Measurements from ENCODE around the gene LIX1. TPM values are rescaled to one million over a fixed set of nuclear protein-coding genes. Genes with fewer than 3 reads are reported as not detected.

LIX1 gene
- total RNA-seq, 1 donor from 2014 or later = 0.52 TPM

GRCh38 chr5:97131139-97131710, 11.2 kb downstream of the LIX1 start:
- H3K27me3 ChIP-seq (ENCODE audit: control insufficient read depth in 3 of 3, insufficient read depth in 3 of 3, low read length in 3 of 3) = no peaks in the 10 kb centered on the region
- no peak overlapping the region for H3K27ac ChIP-seq (ENCODE audit: low read depth, low read length)
- H3K9ac ChIP-seq (ENCODE audit: low read depth in 1 of 3, low read length in 3 of 3) = no peak overlapping the region
- peaks cover 0 to 3% (median 0%) of the 10 kb centered on the region in 3 donors for H3K4me1 ChIP-seq (ENCODE audit: control insufficient read depth in 3 of 3, insufficient read depth in 3 of 3, low read length in 3 of 3)
- no peaks in the 10 kb centered on the region for H3K36me3 ChIP-seq (ENCODE audit: control insufficient read depth in 3 of 3, insufficient read depth in 3 of 3, low read length in 3 of 3)
- no peak overlapping the region for H3K4me3 ChIP-seq (ENCODE audit: low read length in 3 of 3)
- H3K9me3 ChIP-seq (ENCODE audit: control insufficient read depth in 3 of 3, low read length in 3 of 3) = no peaks in the 10 kb centered on the region

- Histone ChIP-seq H3K9ac (ENCODE audit: low read depth in 1 of 3, low read length in 3 of 3) (no peak overlapping the region), H3K27ac (ENCODE audit: low read depth, low read length) (no peak overlapping the region), H3K4me3 (ENCODE audit: low read length in 3 of 3) (no peak overlapping the region), H3K9me3 (ENCODE audit: control insufficient read depth in 3 of 3, low read length in 3 of 3) (no peaks in the 10 kb centered on the region), H3K27me3 (ENCODE audit: control insufficient read depth in 3 of 3, insufficient read depth in 3 of 3, low read length in 3 of 3) (no peaks in the 10 kb centered on the region), H3K36me3 (ENCODE audit: control insufficient read depth in 3 of 3, insufficient read depth in 3 of 3, low read length in 3 of 3) (no peaks in the 10 kb centered on the region), H3K4me1 (ENCODE audit: control insufficient read depth in 3 of 3, insufficient read depth in 3 of 3, low read length in 3 of 3) (peaks cover 0 to 3% (median 0%) of the 10 kb centered on the region in 3 donors)
These were observed 14.7 kb downstream of the LIX1 start for GRCh38 chr5:97127727-97128126.

- no peaks in the 10 kb centered on the region for H3K36me3 ChIP-seq (ENCODE audit: control insufficient read depth in 3 of 3, insufficient read depth in 3 of 3, low read length in 3 of 3)
These were observed 17.2 kb downstream of the LIX1 start for GRCh38 chr5:97125125-97125683.

GRCh38 chr5:97124335-97124734, 18.1 kb downstream of the LIX1 start:
- no peak overlapping the region for H3K4me3 ChIP-seq (ENCODE audit: low read length in 3 of 3)
- H3K9me3 ChIP-seq (ENCODE audit: control insufficient read depth in 3 of 3, low read length in 3 of 3) = no peaks in the 10 kb centered on the region
- no peaks in the 10 kb centered on the region for H3K27me3 ChIP-seq (ENCODE audit: control insufficient read depth in 3 of 3, insufficient read depth in 3 of 3, low read length in 3 of 3)
- no peaks in the 10 kb centered on the region for H3K36me3 ChIP-seq (ENCODE audit: control insufficient read depth in 3 of 3, insufficient read depth in 3 of 3, low read length in 3 of 3)
- no peak overlapping the region for H3K9ac ChIP-seq (ENCODE audit: low read depth in 1 of 3, low read length in 3 of 3)
- peaks cover 0 to 3% (median 0%) of the 10 kb centered on the region in 3 donors for H3K4me1 ChIP-seq (ENCODE audit: control insufficient read depth in 3 of 3, insufficient read depth in 3 of 3, low read length in 3 of 3)
- no peak overlapping the region for H3K27ac ChIP-seq (ENCODE audit: low read depth, low read length)

More at GRCh38 chr5:97125125-97125683, 17.2 kb downstream of the LIX1 start:
- H3K9me3 ChIP-seq (ENCODE audit: control insufficient read depth in 3 of 3, low read length in 3 of 3) = no peaks in the 10 kb centered on the region
- no peak overlapping the region for H3K4me3 ChIP-seq (ENCODE audit: low read length in 3 of 3)
- no peak overlapping the region for H3K27ac ChIP-seq (ENCODE audit: low read depth, low read length)
- no peak overlapping the region for H3K9ac ChIP-seq (ENCODE audit: low read depth in 1 of 3, low read length in 3 of 3)
- H3K27me3 ChIP-seq (ENCODE audit: control insufficient read depth in 3 of 3, insufficient read depth in 3 of 3, low read length in 3 of 3) = no peaks in the 10 kb centered on the region
- peaks cover 0 to 3% (median 0%) of the 10 kb centered on the region in 3 donors for H3K4me1 ChIP-seq (ENCODE audit: control insufficient read depth in 3 of 3, insufficient read depth in 3 of 3, low read length in 3 of 3)

- Histone ChIP-seq H3K4me1 (ENCODE audit: control insufficient read depth in 3 of 3, insufficient read depth in 3 of 3, low read length in 3 of 3) (no peaks in the 10 kb centered on the region), H3K4me3 (ENCODE audit: low read length in 3 of 3) (no peak overlapping the region), H3K27ac (ENCODE audit: low read depth, low read length) (no peak overlapping the region), H3K27me3 (ENCODE audit: control insufficient read depth in 3 of 3, insufficient read depth in 3 of 3, low read length in 3 of 3) (no peaks in the 10 kb centered on the region), H3K36me3 (ENCODE audit: control insufficient read depth in 3 of 3, insufficient read depth in 3 of 3, low read length in 3 of 3) (no peaks in the 10 kb centered on the region), H3K9me3 (ENCODE audit: control insufficient read depth in 3 of 3, low read length in 3 of 3) (no peaks in the 10 kb centered on the region), H3K9ac (ENCODE audit: low read depth in 1 of 3, low read length in 3 of 3) (no peak overlapping the region)
These were observed 20.6 kb downstream of the LIX1 start for GRCh38 chr5:97121848-97122247.

GRCh38 chr5:97120195-97120594, 22.2 kb downstream of the LIX1 start:
- H3K36me3 ChIP-seq (ENCODE audit: control insufficient read depth in 3 of 3, insufficient read depth in 3 of 3, low read length in 3 of 3) = no peaks in the 10 kb centered on the region
- no peak overlapping the region for H3K27ac ChIP-seq (ENCODE audit: low read depth, low read length)
- H3K9ac ChIP-seq (ENCODE audit: low read depth in 1 of 3, low read length in 3 of 3) = no peak overlapping the region
- no peaks in the 10 kb centered on the region for H3K27me3 ChIP-seq (ENCODE audit: control insufficient read depth in 3 of 3, insufficient read depth in 3 of 3, low read length in 3 of 3)
- H3K9me3 ChIP-seq (ENCODE audit: control insufficient read depth in 3 of 3, low read length in 3 of 3) = no peaks in the 10 kb centered on the region
- H3K4me3 ChIP-seq (ENCODE audit: low read length in 3 of 3) = no peak overlapping the region
- no peaks in the 10 kb centered on the region for H3K4me1 ChIP-seq (ENCODE audit: control insufficient read depth in 3 of 3, insufficient read depth in 3 of 3, low read length in 3 of 3)

- no peak overlapping the region for H3K4me3 ChIP-seq (ENCODE audit: low read length in 3 of 3)
- no peak overlapping the region for H3K27ac ChIP-seq (ENCODE audit: low read depth, low read length)
- H3K27me3 ChIP-seq (ENCODE audit: control insufficient read depth in 3 of 3, insufficient read depth in 3 of 3, low read length in 3 of 3) = no peaks in the 10 kb centered on the region
- no peak overlapping the region for H3K9ac ChIP-seq (ENCODE audit: low read depth in 1 of 3, low read length in 3 of 3)
- no peaks in the 10 kb centered on the region for H3K9me3 ChIP-seq (ENCODE audit: control insufficient read depth in 3 of 3, low read length in 3 of 3)
- H3K4me1 ChIP-seq (ENCODE audit: control insufficient read depth in 3 of 3, insufficient read depth in 3 of 3, low read length in 3 of 3) = no peaks in the 10 kb centered on the region
- H3K36me3 ChIP-seq (ENCODE audit: control insufficient read depth in 3 of 3, insufficient read depth in 3 of 3, low read length in 3 of 3) = no peaks in the 10 kb centered on the region
These were observed 23.4 kb downstream of the LIX1 start for GRCh38 chr5:97119007-97119390.

GRCh38 chr5:97118261-97119006, 24.0 kb downstream of the LIX1 start:
- H3K27me3 ChIP-seq (ENCODE audit: control insufficient read depth in 3 of 3, insufficient read depth in 3 of 3, low read length in 3 of 3) = no peaks in the 10 kb centered on the region
- no peak overlapping the region for H3K4me3 ChIP-seq (ENCODE audit: low read length in 3 of 3)
- H3K9ac ChIP-seq (ENCODE audit: low read depth in 1 of 3, low read length in 3 of 3) = no peak overlapping the region
- no peaks in the 10 kb centered on the region for H3K4me1 ChIP-seq (ENCODE audit: control insufficient read depth in 3 of 3, insufficient read depth in 3 of 3, low read length in 3 of 3)
- no peak overlapping the region for H3K27ac ChIP-seq (ENCODE audit: low read depth, low read length)
- H3K9me3 ChIP-seq (ENCODE audit: control insufficient read depth in 3 of 3, low read length in 3 of 3) = no peaks in the 10 kb centered on the region
- no peaks in the 10 kb centered on the region for H3K36me3 ChIP-seq (ENCODE audit: control insufficient read depth in 3 of 3, insufficient read depth in 3 of 3, low read length in 3 of 3)

- peaks cover 0 to under 1% (median 0%) of the 10 kb centered on the region in 3 donors for H3K27me3 ChIP-seq (ENCODE audit: control insufficient read depth in 3 of 3, insufficient read depth in 3 of 3, low read length in 3 of 3)
- H3K9me3 ChIP-seq (ENCODE audit: control insufficient read depth in 3 of 3, low read length in 3 of 3) = no peaks in the 10 kb centered on the region
- no peak overlapping the region for H3K9ac ChIP-seq (ENCODE audit: low read depth in 1 of 3, low read length in 3 of 3)
- H3K36me3 ChIP-seq (ENCODE audit: control insufficient read depth in 3 of 3, insufficient read depth in 3 of 3, low read length in 3 of 3) = no peaks in the 10 kb centered on the region
- H3K27ac ChIP-seq (ENCODE audit: low read depth, low read length) = no peak overlapping the region
- H3K4me3 ChIP-seq (ENCODE audit: low read length in 3 of 3) = no peak overlapping the region
- no peaks in the 10 kb centered on the region for H3K4me1 ChIP-seq (ENCODE audit: control insufficient read depth in 3 of 3, insufficient read depth in 3 of 3, low read length in 3 of 3)
These were observed 26.5 kb downstream of the LIX1 start for GRCh38 chr5:97115932-97116331.

GRCh38 chr5:97112230-97112629, 30.2 kb downstream of the LIX1 start:
- Histone ChIP-seq H3K27me3 (ENCODE audit: control insufficient read depth in 3 of 3, insufficient read depth in 3 of 3, low read length in 3 of 3) (peaks cover 0 to 2% (median 0%) of the 10 kb centered on the region in 3 donors), H3K27ac (ENCODE audit: low read depth, low read length) (no peak overlapping the region), H3K9ac (ENCODE audit: low read depth in 1 of 3, low read length in 3 of 3) (no peak overlapping the region), H3K4me1 (ENCODE audit: control insufficient read depth in 3 of 3, insufficient read depth in 3 of 3, low read length in 3 of 3) (no peaks in the 10 kb centered on the region), H3K4me3 (ENCODE audit: low read length in 3 of 3) (no peak overlapping the region), H3K36me3 (ENCODE audit: control insufficient read depth in 3 of 3, insufficient read depth in 3 of 3, low read length in 3 of 3) (no peaks in the 10 kb centered on the region), H3K9me3 (ENCODE audit: control insufficient read depth in 3 of 3, low read length in 3 of 3) (no peaks in the 10 kb centered on the region)
